ENCODE results near the gene PPM1L. TPM values are rescaled to one million over a fixed set of nuclear protein-coding genes. Genes with fewer than 3 reads are reported as not detected.

PPM1L gene
- total RNA-seq, 4 donors from 2014 or later, result 30.8 to 88.1 (median 52.7) TPM

GRCh38 chr3:160779040-160779439, 23.0 kb downstream of the PPM1L start:
- 30% methylated on average over 1 of the region's 1 CpG for WGBS
- Histone ChIP-seq H3K9me3 (no peaks in the 10 kb centered on the region), H3K36me3 (no peaks in the 10 kb centered on the region), H3K27ac (replicated peaks in 1 of 4) (no peak overlapping the region), H3K4me1 (peaks cover 14 to 51% (median 40%) of the 10 kb centered on the region in 4 donors), H3K4me3 (no peak overlapping the region), H3K27me3 (no peaks in the 10 kb centered on the region)
- TF ChIP-seq CTCF (IDR thresholded peaks at IDR 0.05) (no peak), EP300 (IDR thresholded peaks at IDR 0.05) (no peak), POLR2AphosphoS5 (IDR thresholded peaks at IDR 0.05) (no peak), POLR2A (IDR thresholded peaks at IDR 0.05; ENCODE audit: low read depth) (no peak)
- intact Hi-C loops (cut with DNase I), result no loop called here
- DNase-seq (ENCODE audit: extremely low spot score), result no peak

GRCh38 chr3:160780245-160780644, 24.2 kb downstream of the PPM1L start:
- Histone ChIP-seq H3K9me3 (no peaks in the 10 kb centered on the region), H3K4me3 (no peak overlapping the region), H3K27ac (replicated peaks in 1 of 4) (no peak overlapping the region), H3K4me1 (peaks cover 14 to 60% (median 48%) of the 10 kb centered on the region in 4 donors), H3K27me3 (no peaks in the 10 kb centered on the region), H3K36me3 (no peaks in the 10 kb centered on the region)
- TF ChIP-seq CTCF (IDR thresholded peaks at IDR 0.05) (no peak), POLR2A (IDR thresholded peaks at IDR 0.05; ENCODE audit: low read depth) (no peak), POLR2AphosphoS5 (IDR thresholded peaks at IDR 0.05) (no peak), EP300 (IDR thresholded peaks at IDR 0.05) (no peak)
- intact Hi-C loops (cut with DNase I), result no loop called here
- DNase-seq (ENCODE audit: extremely low spot score), result no peak

GRCh38 chr3:160781402-160781801, 25.4 kb downstream of the PPM1L start:
- H3K27me3 ChIP-seq, result no peaks in the 10 kb centered on the region
- intact Hi-C loops (cut with DNase I), result no loop called here
- H3K4me3 ChIP-seq, result no peak overlapping the region
- peak overlapping the region; percentile 5 to 28 (median 25) for H3K27ac ChIP-seq (replicated peaks in 1 of 4)
- H3K36me3 ChIP-seq, result no peaks in the 10 kb centered on the region
- WGBS, result 53% methylated on average over 4 of the region's 4 CpGs
- DNase-seq (ENCODE audit: extremely low spot score), result no peak
- H3K9me3 ChIP-seq, result no peaks in the 10 kb centered on the region
- TF ChIP-seq CTCF (IDR thresholded peaks at IDR 0.05) (no peak), POLR2A (IDR thresholded peaks at IDR 0.05; ENCODE audit: low read depth) (no peak), EP300 (IDR thresholded peaks at IDR 0.05) (no peak), POLR2AphosphoS5 (IDR thresholded peaks at IDR 0.05) (no peak)
- H3K4me1 ChIP-seq, result peaks cover 14 to 66% (median 50%) of the 10 kb centered on the region in 4 donors

GRCh38 chr3:160781863-160782262, 25.8 kb downstream of the PPM1L start:
- Histone ChIP-seq H3K4me3 (no peak overlapping the region), H3K27ac (replicated peaks in 1 of 4) (peak overlapping the region in 3 of 4 donors; percentile 5 to 28 (median 27)), H3K9me3 (no peaks in the 10 kb centered on the region), H3K4me1 (peaks cover 14 to 66% (median 50%) of the 10 kb centered on the region in 4 donors), H3K36me3 (no peaks in the 10 kb centered on the region), H3K27me3 (no peaks in the 10 kb centered on the region)
- DNase-seq (ENCODE audit: extremely low spot score), result no peak
- WGBS, result 90% methylated on average over 3 of the region's 3 CpGs
- no peak for TF ChIP-seq CTCF (IDR thresholded peaks at IDR 0.05)
- no peak for TF ChIP-seq POLR2AphosphoS5 (IDR thresholded peaks at IDR 0.05)
- no peak for TF ChIP-seq EP300 (IDR thresholded peaks at IDR 0.05)
- no peak for TF ChIP-seq POLR2A (IDR thresholded peaks at IDR 0.05; ENCODE audit: low read depth)
- intact Hi-C loops (cut with DNase I), result no loop called here

- H3K27me3 ChIP-seq, result no peaks in the 10 kb centered on the region
- peak overlapping the region in 2 of 4 donors; percentile 1 to 20 for H3K27ac ChIP-seq (replicated peaks in 1 of 4)
- no peak for DNase-seq (ENCODE audit: extremely low spot score)
- peaks cover 0 to 7% (median 2%) of the 10 kb centered on the region in 4 donors for H3K9me3 ChIP-seq
- intact Hi-C loops (cut with DNase I), result no loop called here
- H3K4me3 ChIP-seq, result no peak overlapping the region
- H3K36me3 ChIP-seq, result no peaks in the 10 kb centered on the region
- H3K4me1 ChIP-seq, result peaks cover 0 to 46% (median 36%) of the 10 kb centered on the region in 4 donors
- no peak for TF ChIP-seq POLR2A (IDR thresholded peaks at IDR 0.05; ENCODE audit: low read depth)
- TF ChIP-seq POLR2AphosphoS5 (IDR thresholded peaks at IDR 0.05), result no peak
- no peak for TF ChIP-seq CTCF (IDR thresholded peaks at IDR 0.05)
- no peak for TF ChIP-seq EP300 (IDR thresholded peaks at IDR 0.05)
Measured at GRCh38 chr3:160784853-160785252, 28.8 kb downstream of the PPM1L start.
